NCI-H1930 (cell line): ENCODE results near the gene TKFC.
"Not testable (repeated sequence)": the region's sequence is repeated elsewhere in the genome, so short reads cannot be mapped to it uniquely, and the experiment has no call there.

Experiments
- DNase-seq, 2 experiments: peaks; one replicate each; lab custom pipeline; 2025; lab: John Stamatoyannopoulos, UW

The TKFC gene

GRCh38 chr11:61368646-61369045 lies 35.6 kb downstream of the TKFC start:
- no peak for DNase-seq

GRCh38 chr11:61369372-61370348 lies 36.6 kb downstream of the TKFC start:
- no peak for DNase-seq

GRCh38 chr11:61370349-61371005 lies 37.4 kb downstream of the TKFC start:
- DNase-seq = no peak

GRCh38 chr11:61372659-61373420 lies 39.8 kb downstream of the TKFC start:
- no peak for DNase-seq

- no peak for DNase-seq
These were observed 42.7 kb downstream of the TKFC start for GRCh38 chr11:61375761-61376108.

- DNase-seq = no peak
These were observed 44.6 kb downstream of the TKFC start for GRCh38 chr11:61377461-61378160.

GRCh38 chr11:61378713-61379313 lies 45.8 kb downstream of the TKFC start:
- no peak for DNase-seq

GRCh38 chr11:61380884-61381283 lies 47.9 kb downstream of the TKFC start:
- DNase-seq = no peak

GRCh38 chr11:61383859-61384258 lies 50.8 kb downstream of the TKFC start:
- not testable (repeated sequence) for DNase-seq

- no peak for DNase-seq
These were observed 51.5 kb downstream of the TKFC start for GRCh38 chr11:61384271-61385242.

- DNase-seq = no peak
These were observed 57.1 kb downstream of the TKFC start for GRCh38 chr11:61390161-61390560.

GRCh38 chr11:61392981-61393595 lies 60.1 kb downstream of the TKFC start:
- DNase-seq = no peak
